ENCODE data around the gene GEMIN7. TPM values are rescaled to one million over a fixed set of nuclear protein-coding genes. Genes with fewer than 3 reads are reported as not detected.

Gene GEMIN7
- total RNA-seq, 1 experiment from 2014 or later = 46.0 TPM

DNA sequence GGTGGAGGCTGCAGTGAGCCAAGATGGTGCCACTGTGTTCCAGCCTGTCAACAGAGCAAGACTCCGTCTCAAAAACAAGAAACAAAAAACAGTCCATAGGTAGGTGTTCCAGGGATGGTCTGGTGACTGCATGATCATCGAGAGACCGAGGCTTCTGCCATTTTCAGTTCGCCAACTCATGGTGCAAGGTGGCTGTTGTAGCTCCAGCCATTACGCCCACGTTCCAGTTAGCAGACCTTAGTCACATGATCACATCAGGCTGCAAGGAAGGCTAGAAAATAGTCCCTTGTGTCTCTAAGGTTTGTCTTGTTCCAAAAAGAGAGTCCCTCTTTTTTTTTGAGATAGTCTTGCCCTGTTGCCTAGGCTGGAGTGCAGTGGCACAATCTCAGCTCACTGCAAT, 43.3 kb upstream of the GEMIN7 start:
- no peaks in the 10 kb centered on the region for H3K27me3 ChIP-seq (ENCODE audit: insufficient read depth, low read length)
- no peak overlapping the region for H2BK15ac ChIP-seq (ENCODE audit: low read depth, low read length)
- no peak overlapping the region for H3K27ac ChIP-seq (ENCODE audit: insufficient read length, low read depth, low read length)
- H4K20me1 ChIP-seq (ENCODE audit: control insufficient read depth, insufficient read depth, insufficient read length) = no peaks in the 10 kb centered on the region
- no peak overlapping the region for H3K18ac ChIP-seq (ENCODE audit: insufficient read length, low read depth, low read length)
- no peak overlapping the region for H2AK5ac ChIP-seq (ENCODE audit: insufficient read length, low read length)
- H4K91ac ChIP-seq (ENCODE audit: insufficient read length, low read depth, low read length) = no peak overlapping the region
- no peaks in the 10 kb centered on the region for H3K9me3 ChIP-seq (ENCODE audit: control insufficient read depth, low read depth, low read length)
- H4K5ac ChIP-seq (ENCODE audit: insufficient read length, low read depth, low read length) = no peak overlapping the region
- H3K23ac ChIP-seq (ENCODE audit: insufficient read length, low read depth, low read length) = no peak overlapping the region
- no peak overlapping the region for H2AFZ ChIP-seq (ENCODE audit: low read length)
- H2BK12ac ChIP-seq (ENCODE audit: insufficient read length, low read depth, low read length) = no peak overlapping the region
- peaks cover 10% of the 10 kb centered on the region; the same call in 1 of the 2 replicates for H3K79me2 ChIP-seq (ENCODE audit: insufficient read depth, low read length)
- H3K23me2 ChIP-seq (ENCODE audit: insufficient read length, low read depth, low read length, poor library complexity, severe bottlenecking) = peaks cover 6% of the 10 kb centered on the region
- no peak overlapping the region for H2BK5ac ChIP-seq (ENCODE audit: insufficient read length, low read length)
- TF ChIP-seq, protein P1, sequence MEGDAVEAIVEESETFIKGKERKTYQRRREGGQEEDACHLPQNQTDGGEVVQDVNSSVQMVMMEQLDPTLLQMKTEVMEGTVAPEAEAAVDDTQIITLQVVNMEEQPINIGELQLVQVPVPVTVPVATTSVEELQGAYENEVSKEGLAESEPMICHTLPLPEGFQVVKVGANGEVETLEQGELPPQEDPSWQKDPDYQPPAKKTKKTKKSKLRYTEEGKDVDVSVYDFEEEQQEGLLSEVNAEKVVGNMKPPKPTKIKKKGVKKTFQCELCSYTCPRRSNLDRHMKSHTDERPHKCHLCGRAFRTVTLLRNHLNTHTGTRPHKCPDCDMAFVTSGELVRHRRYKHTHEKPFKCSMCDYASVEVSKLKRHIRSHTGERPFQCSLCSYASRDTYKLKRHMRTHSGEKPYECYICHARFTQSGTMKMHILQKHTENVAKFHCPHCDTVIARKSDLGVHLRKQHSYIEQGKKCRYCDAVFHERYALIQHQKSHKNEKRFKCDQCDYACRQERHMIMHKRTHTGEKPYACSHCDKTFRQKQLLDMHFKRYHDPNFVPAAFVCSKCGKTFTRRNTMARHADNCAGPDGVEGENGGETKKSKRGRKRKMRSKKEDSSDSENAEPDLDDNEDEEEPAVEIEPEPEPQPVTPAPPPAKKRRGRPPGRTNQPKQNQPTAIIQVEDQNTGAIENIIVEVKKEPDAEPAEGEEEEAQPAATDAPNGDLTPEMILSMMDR (conservative IDR thresholded peaks at IDR 0.05) = no peak
- no CpG with 5 or more reads among the region's 6 CpGs for WGBS (ENCODE audit: extremely low coverage, insufficient read length, low lambda C conversion rate)
- no peak overlapping the region for H3K56ac ChIP-seq (ENCODE audit: insufficient read length, low read depth, low read length)
- no peak overlapping the region for H3K4me2 ChIP-seq (ENCODE audit: insufficient read depth, insufficient read length, low read length)
- no peak overlapping the region for H3K4ac ChIP-seq (ENCODE audit: low read depth, low read length)
- peaks cover 14% of the 10 kb centered on the region for H3K79me1 ChIP-seq (ENCODE audit: insufficient read depth, low read depth, low read length, poor library complexity, severe bottlenecking)
- no peaks in the 10 kb centered on the region for H3K27me3 Mint-ChIP-seq (ENCODE audit: low read depth)
- no peaks in the 10 kb centered on the region; a peak in 2 of 5 replicates for H3K9me3 Mint-ChIP-seq
- H3K9ac ChIP-seq (ENCODE audit: extremely low read depth, insufficient read length, low read length) = no peak overlapping the region
- no peak overlapping the region for H3T11ph ChIP-seq (ENCODE audit: low read length)
- H3K4me3 Mint-ChIP-seq = no peak overlapping the region
- no peak overlapping the region for H3K27ac Mint-ChIP-seq
- DNase-seq = no peak
- H2BK120ac ChIP-seq (ENCODE audit: low read depth, low read length, poor library complexity, severe bottlenecking) = no peak overlapping the region
- no peak overlapping the region; the same call in 1 of the 2 replicates for H3K14ac ChIP-seq (ENCODE audit: insufficient read depth, low read length)
- H3K36me3 Mint-ChIP-seq (ENCODE audit: insufficient read depth in 1 of 3, low read depth in 3 of 3) = peaks cover 8 to 45% (median 29%) of the 10 kb centered on the region in 3 experiments; a peak in 6 of 7 replicates
- H3K4me1 ChIP-seq (ENCODE audit: insufficient read depth, low read length) = no peaks in the 10 kb centered on the region; the same call in 1 of the 2 replicates
- H4K8ac ChIP-seq (replicated peaks; ENCODE audit: insufficient read length, low read depth, low read length) = no peak overlapping the region
- peaks cover 10 to 13% of the 10 kb centered on the region in 2 experiments for H3K4me1 Mint-ChIP-seq
- H2BK20ac ChIP-seq (ENCODE audit: low read depth, low read length, poor library complexity, severe bottlenecking) = no peak overlapping the region

All from H9 (cell line).